ENCODE measurements around the gene CEMIP2. TPM values are rescaled to one million over a fixed set of nuclear protein-coding genes. Genes with fewer than 3 reads are reported as not detected.

The CEMIP2 gene
- total and polyA plus RNA-seq, 10 of the 15 experiments (the other 5 are each of a cell fraction or from before 2014, with no cell fraction given) = 0.50 to 19.2 (median 1.2) TPM

- H3K79me2 ChIP-seq (ENCODE audit: control insufficient read depth, insufficient read depth, low read length) = no peaks in the 10 kb centered on the region
- WGBS (ENCODE audit: insufficient coverage, insufficient replicate concordance, low lambda C conversion rate, missing lambda C conversion rate) = 22% methylated on average over 4 of the region's 4 CpGs
- H3K36me3 ChIP-seq (ENCODE audit: control insufficient read depth in 2 of 2, insufficient read depth in 2 of 2, low read length in 1 of 2) = no peaks in the 10 kb centered on the region
- RAD21 ChIA-PET (ENCODE audit: unreplicated experiment) = no interaction called here
- DNase-seq (ENCODE audit: low read depth, low spot score) = no peak
- ATAC-seq = no peak
- no peaks in the 10 kb centered on the region for H3K9me3 ChIP-seq (replicated peaks; ENCODE audit: control insufficient read depth, insufficient read depth, low read length)
- no TSS peak for BruUV-seq (replicated peaks)
- intact Hi-C loops (cut with micrococcal nuclease; ENCODE audit: unreplicated experiment) (no loop called here), in situ Hi-C loops (cut with MboI) (loop anchor here (5.0 kb wide), 1 partner anchor 170 kb away; no protein-coding TSS in a partner anchor)
- H3K27me3 ChIP-seq (replicated peaks in 1 of 2; ENCODE audit: control insufficient read depth in 2 of 2, insufficient read depth in 2 of 2, low read length in 1 of 2) = peaks cover 0 to 9% of the 10 kb centered on the region in 2 experiments; a peak in 2 of 4 replicates
- TF ChIP-seq MEF2A (IDR thresholded peaks at IDR 0.05; ENCODE audit: insufficient read depth, low read depth, low read length) (no peak), BACH1 (IDR thresholded peaks at IDR 0.05; ENCODE audit: borderline replicate concordance) (no peak)
- no peak overlapping the region for H3K27ac ChIP-seq (ENCODE audit: control insufficient read depth, insufficient read depth)
- no peak for FAIRE-seq
- SMC1A ChIA-PET (ENCODE audit: uncharacterized antibody, unreplicated experiment) = no interaction called here
- H3K4me1 ChIP-seq (ENCODE audit: control insufficient read depth, insufficient read depth, low read length) = peaks cover 9% of the 10 kb centered on the region
- no peak overlapping the region for H3K9ac ChIP-seq (ENCODE audit: control insufficient read depth, insufficient read depth, low read length)
- H3K4me3 ChIP-seq = no peak overlapping the region
- POLR2A ChIA-PET = no interaction called here
- H3K4me2 ChIP-seq (ENCODE audit: control insufficient read depth, insufficient read depth) = no peak overlapping the region
- CTCF ChIA-PET = no interaction called here
- H2AFZ ChIP-seq (ENCODE audit: control insufficient read depth, low read depth, low read length) = no peak overlapping the region
- H4K20me1 ChIP-seq (ENCODE audit: control insufficient read depth, insufficient read depth) = no peaks in the 10 kb centered on the region
These were observed 4.4 kb upstream of the CEMIP2 start for GRCh38 chr9:71772726-71773125.

DNA sequence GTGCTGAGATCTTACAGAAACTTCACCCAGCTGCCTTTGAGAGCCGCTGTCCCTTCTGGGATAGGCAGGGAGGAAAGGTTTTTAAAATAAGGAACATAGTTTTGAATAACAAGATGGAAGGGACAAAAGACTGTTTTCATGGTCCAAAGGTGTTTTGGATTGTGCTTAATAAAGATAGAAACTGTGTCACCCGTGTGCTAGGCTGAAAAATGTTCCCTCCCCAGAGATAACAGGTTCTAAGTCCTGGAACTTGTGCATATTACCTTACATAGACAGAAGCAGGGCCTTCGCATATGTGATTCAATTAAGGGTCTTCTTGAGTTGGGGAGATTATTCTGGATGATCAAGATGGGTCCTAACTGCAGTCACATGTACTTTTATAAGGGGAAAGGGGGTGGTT, 1.9 kb upstream of the CEMIP2 start:
- POLR2A ChIA-PET = no interaction called here
- RAD21 ChIA-PET (ENCODE audit: unreplicated experiment) = interaction anchor here (2.2 kb wide), 1 partner anchor 11 kb away, joined by 8 read pairs; no protein-coding TSS in a partner anchor
- CTCF ChIA-PET = interaction anchor here (1.3 to 4.3 kb wide), 7 partner anchors 11 to 485 kb away, joined by 5 to 31 read pairs (median 9); no protein-coding TSS in a partner anchor
- H3K4me1 ChIP-seq (ENCODE audit: control insufficient read depth, insufficient read depth, low read length) = peaks cover 14% of the 10 kb centered on the region
- no peaks in the 10 kb centered on the region for H3K9me3 ChIP-seq (replicated peaks; ENCODE audit: control insufficient read depth, insufficient read depth, low read length)
- BruUV-seq (replicated peaks) = no TSS peak
- 70% methylated on average over 3 of the region's 3 CpGs for WGBS (ENCODE audit: insufficient coverage, insufficient replicate concordance, low lambda C conversion rate, missing lambda C conversion rate)
- H3K9ac ChIP-seq (ENCODE audit: control insufficient read depth, insufficient read depth, low read length) = no peak overlapping the region
- DNase-seq (ENCODE audit: low read depth, low spot score) (no peak), ATAC-seq (no peak), FAIRE-seq (no peak)
- H3K27me3 ChIP-seq (replicated peaks in 1 of 2; ENCODE audit: control insufficient read depth in 2 of 2, insufficient read depth in 2 of 2, low read length in 1 of 2) = peaks cover 0 to 18% of the 10 kb centered on the region in 2 experiments; a peak in 2 of 4 replicates
- H3K27ac ChIP-seq (ENCODE audit: control insufficient read depth, insufficient read depth) = no peak overlapping the region
- H3K36me3 ChIP-seq (ENCODE audit: control insufficient read depth in 2 of 2, insufficient read depth in 2 of 2, low read length in 1 of 2) = no peaks in the 10 kb centered on the region
- H3K4me2 ChIP-seq (ENCODE audit: control insufficient read depth, insufficient read depth) = no peak overlapping the region
- intact Hi-C loops (cut with micrococcal nuclease; ENCODE audit: unreplicated experiment) = no loop called here
- peaks cover 3% of the 10 kb centered on the region for H4K20me1 ChIP-seq (ENCODE audit: control insufficient read depth, insufficient read depth)
- in situ Hi-C loops (cut with MboI) = loop anchor here (5.0 kb wide), 1 partner anchor 168 kb away; no protein-coding TSS in a partner anchor
- no peaks in the 10 kb centered on the region for H3K79me2 ChIP-seq (ENCODE audit: control insufficient read depth, insufficient read depth, low read length)
- no peak overlapping the region for H2AFZ ChIP-seq (ENCODE audit: control insufficient read depth, low read depth, low read length)
- SMC1A ChIA-PET (ENCODE audit: uncharacterized antibody, unreplicated experiment) = interaction anchor here (0.5 to 1.8 kb wide), 5 partner anchors 8 to 166 kb away, joined by 3 to 6 read pairs (median 4); no protein-coding TSS in a partner anchor
- H3K4me3 ChIP-seq = no peak overlapping the region
- TF ChIP-seq BHLHE40 (IDR thresholded peaks at IDR 0.05; ENCODE audit: borderline replicate concordance in 1 of 2, low read depth in 2 of 2, low read length in 1 of 2) (no peak), ZBTB40 (IDR thresholded peaks at IDR 0.05; ENCODE audit: borderline replicate concordance) (no peak), FOS (IDR thresholded peaks at IDR 0.05; ENCODE audit: borderline replicate concordance, extremely low read depth, insufficient read length) (no peak), CHD1 (IDR thresholded peaks at IDR 0.05; ENCODE audit: low read depth, low read length) (no peak), SMC3 (IDR thresholded peaks at IDR 0.05; ENCODE audit: borderline replicate concordance, low read length) (no peak), ZNF24 (IDR thresholded peaks at IDR 0.05) (no peak), ESRRA (IDR thresholded peaks at IDR 0.05; ENCODE audit: low read length) (no peak)
- TF ChIP-seq, protein P1, sequence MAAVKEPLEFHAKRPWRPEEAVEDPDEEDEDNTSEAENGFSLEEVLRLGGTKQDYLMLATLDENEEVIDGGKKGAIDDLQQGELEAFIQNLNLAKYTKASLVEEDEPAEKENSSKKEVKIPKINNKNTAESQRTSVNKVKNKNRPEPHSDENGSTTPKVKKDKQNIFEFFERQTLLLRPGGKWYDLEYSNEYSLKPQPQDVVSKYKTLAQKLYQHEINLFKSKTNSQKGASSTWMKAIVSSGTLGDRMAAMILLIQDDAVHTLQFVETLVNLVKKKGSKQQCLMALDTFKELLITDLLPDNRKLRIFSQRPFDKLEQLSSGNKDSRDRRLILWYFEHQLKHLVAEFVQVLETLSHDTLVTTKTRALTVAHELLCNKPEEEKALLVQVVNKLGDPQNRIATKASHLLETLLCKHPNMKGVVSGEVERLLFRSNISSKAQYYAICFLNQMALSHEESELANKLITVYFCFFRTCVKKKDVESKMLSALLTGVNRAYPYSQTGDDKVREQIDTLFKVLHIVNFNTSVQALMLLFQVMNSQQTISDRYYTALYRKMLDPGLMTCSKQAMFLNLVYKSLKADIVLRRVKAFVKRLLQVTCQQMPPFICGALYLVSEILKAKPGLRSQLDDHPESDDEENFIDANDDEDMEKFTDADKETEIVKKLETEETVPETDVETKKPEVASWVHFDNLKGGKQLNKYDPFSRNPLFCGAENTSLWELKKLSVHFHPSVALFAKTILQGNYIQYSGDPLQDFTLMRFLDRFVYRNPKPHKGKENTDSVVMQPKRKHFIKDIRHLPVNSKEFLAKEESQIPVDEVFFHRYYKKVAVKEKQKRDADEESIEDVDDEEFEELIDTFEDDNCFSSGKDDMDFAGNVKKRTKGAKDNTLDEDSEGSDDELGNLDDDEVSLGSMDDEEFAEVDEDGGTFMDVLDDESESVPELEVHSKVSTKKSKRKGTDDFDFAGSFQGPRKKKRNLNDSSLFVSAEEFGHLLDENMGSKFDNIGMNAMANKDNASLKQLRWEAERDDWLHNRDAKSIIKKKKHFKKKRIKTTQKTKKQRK (IDR thresholded peaks at IDR 0.05; ENCODE audit: low read depth, low read length) = no peak

Data from GM12878 (cell line).